Endothelial cell (in vitro differentiated cells): ENCODE results near the gene GPN2. TPM values are rescaled to one million over a fixed set of nuclear protein-coding genes. Genes with fewer than 3 reads are reported as not detected.
"Not testable (repeated sequence)": the region's sequence is repeated elsewhere in the genome, so short reads cannot be mapped to it uniquely, and the experiment has no call there.

Experiments
- DNase-seq: peaks from one replicate; pipeline ENCODE4 v3.0.0; 2021; ENCODE audit warnings: low spot score
- H3K27ac Mint-ChIP-seq: one replicate; pipeline ENCODE4 v1.8.0; 2021; ENCODE audit warnings: mixed read lengths, inconsistent platforms; ENCODE audit not compliant: unreplicated experiment
- H3K27me3 Mint-ChIP-seq: one replicate; pipeline ENCODE4 v1.8.0; 2021; ENCODE audit warnings: mild to moderate bottlenecking, moderate library complexity, mixed read lengths, inconsistent platforms; ENCODE audit not compliant: unreplicated experiment
- H3K36me3 Mint-ChIP-seq: one replicate; pipeline ENCODE4 v1.8.0; 2021; ENCODE audit warnings: mild to moderate bottlenecking, low read depth, mixed read lengths, inconsistent platforms; ENCODE audit not compliant: unreplicated experiment
- H3K4me1 Mint-ChIP-seq: one replicate; pipeline ENCODE4 v1.8.0; 2021; ENCODE audit warnings: mild to moderate bottlenecking, mixed read lengths, inconsistent platforms; ENCODE audit not compliant: unreplicated experiment
- H3K4me3 Mint-ChIP-seq: one replicate; pipeline ENCODE4 v1.8.0; 2021; ENCODE audit warnings: mild to moderate bottlenecking, mixed read lengths, inconsistent platforms; ENCODE audit not compliant: unreplicated experiment
- H3K9me3 Mint-ChIP-seq: one replicate; pipeline ENCODE4 v1.8.0; 2021; ENCODE audit warnings: mixed read lengths, inconsistent platforms; ENCODE audit not compliant: unreplicated experiment
- CTCF ChIP-seq: fragments of 200-600 bp; sonication (generic); IDR thresholded peaks from one replicate; pipeline ENCODE4 v1.5.0; 2021; ENCODE audit warnings: antibody characterized with exemption; ENCODE audit not compliant: unreplicated experiment
- total RNA-seq: library from RNA; stranded (reverse); fragmentation: NEBNext Ultra II Directional; extraction: Animal tissue kit (Norgen Biotek cat#: 25700); gene quantifications from one replicate; pipeline ENCODE4 v1.2.1, GENCODE V29; 2021; ENCODE audit not compliant: unreplicated experiment

Gene GPN2
- total RNA-seq, 1 donor from 2014 or later, result 31.4 TPM

- Mint-ChIP-seq H3K4me3 (no peak overlapping the region), H3K36me3 (peaks cover 10% of the 10 kb centered on the region), H3K9me3 (no peaks in the 10 kb centered on the region), H3K27me3 (peaks cover 1% of the 10 kb centered on the region), H3K4me1 (no peaks in the 10 kb centered on the region), H3K27ac (no peak overlapping the region)
- DNase-seq, result no peak
- no peak for TF ChIP-seq CTCF
These were observed 12.8 kb downstream of the GPN2 start for GRCh38 chr1:26877326-26877725.

GRCh38 chr1:26874896-26875295 is 15.2 kb downstream of the GPN2 start:
- no peak overlapping the region for H3K27ac Mint-ChIP-seq
- H3K27me3 Mint-ChIP-seq, result no peaks in the 10 kb centered on the region
- TF ChIP-seq CTCF, result no peak

GRCh38 chr1:26873097-26873496 is 17.0 kb downstream of the GPN2 start:
- not testable (repeated sequence) for H3K9me3 Mint-ChIP-seq, H3K27ac Mint-ChIP-seq, H3K4me1 Mint-ChIP-seq, H3K4me3 Mint-ChIP-seq, DNase-seq, H3K36me3 Mint-ChIP-seq, H3K27me3 Mint-ChIP-seq

More at GRCh38 chr1:26874896-26875295, 15.2 kb downstream of the GPN2 start:
- Mint-ChIP-seq H3K4me1 (no peaks in the 10 kb centered on the region), H3K36me3 (peaks cover 8% of the 10 kb centered on the region), H3K4me3 (no peak overlapping the region), H3K9me3 (no peaks in the 10 kb centered on the region)
- no peak for DNase-seq

- Mint-ChIP-seq H3K27me3 (peaks cover 10% of the 10 kb centered on the region), H3K27ac (peak overlapping the region; percentile 84), H3K36me3 (no peaks in the 10 kb centered on the region), H3K9me3 (no peaks in the 10 kb centered on the region), H3K4me1 (peaks cover 7% of the 10 kb centered on the region), H3K4me3 (peak overlapping the region; percentile 95)
- DNase-seq, result peak; percentile 97
- TF ChIP-seq CTCF, result no peak
These were observed 25.2 kb downstream of the GPN2 start for GRCh38 chr1:26864610-26865480.

GRCh38 chr1:26863685-26864077 is 26.4 kb downstream of the GPN2 start:
- TF ChIP-seq CTCF, result no peak
- Mint-ChIP-seq H3K36me3 (no peaks in the 10 kb centered on the region), H3K27ac (no peak overlapping the region), H3K4me3 (no peak overlapping the region), H3K27me3 (peaks cover 10% of the 10 kb centered on the region), H3K9me3 (no peaks in the 10 kb centered on the region), H3K4me1 (peaks cover 7% of the 10 kb centered on the region)
- DNase-seq, result no peak
